OCI-M1 (cell line): ENCODE data around the gene TPCN1.
A peak's percentile ranks its signal among the peaks of the same experiment; 100 is the strongest.

Source experiments
- DNase-seq: peaks from one replicate; lab custom pipeline; 2025; lab: John Stamatoyannopoulos, UW

TPCN1 gene

GRCh38 chr12:113305281-113305856, 84.1 kb downstream of the TPCN1 start:
- no peak for DNase-seq

GRCh38 chr12:113306382-113306781, 85.1 kb downstream of the TPCN1 start:
- DNase-seq, result no peak

GRCh38 chr12:113310489-113310888, 89.2 kb downstream of the TPCN1 start:
- DNase-seq, result peak; percentile 48

GRCh38 chr12:113314121-113314529, 92.9 kb downstream of the TPCN1 start:
- no peak for DNase-seq

GRCh38 chr12:113315358-113315757, 94.1 kb downstream of the TPCN1 start:
- DNase-seq, result no peak

GRCh38 chr12:113316155-113316554, 94.9 kb downstream of the TPCN1 start:
- no peak for DNase-seq

- DNase-seq, result no peak
These were observed 95.9 kb downstream of the TPCN1 start for GRCh38 chr12:113317122-113317521.

GRCh38 chr12:113318046-113318656, 96.9 kb downstream of the TPCN1 start:
- no peak for DNase-seq

- DNase-seq, result no peak
These were observed 97.8 kb downstream of the TPCN1 start for GRCh38 chr12:113318900-113319628.

- DNase-seq, result no peak
These were observed 99.1 kb downstream of the TPCN1 start for GRCh38 chr12:113320401-113320800.

GRCh38 chr12:113322343-113322742, 101.1 kb downstream of the TPCN1 start:
- DNase-seq, result peak; percentile 23

- DNase-seq, result no peak
These were observed 104.7 kb downstream of the TPCN1 start for GRCh38 chr12:113325916-113326315.

- DNase-seq, result no peak
These were observed 105.6 kb downstream of the TPCN1 start for GRCh38 chr12:113326775-113327395.

- no peak for DNase-seq
These were observed 107.2 kb downstream of the TPCN1 start for GRCh38 chr12:113328368-113328889.

- no peak for DNase-seq
These were observed 107.9 kb downstream of the TPCN1 start for GRCh38 chr12:113329022-113329790.

GRCh38 chr12:113329791-113330417, 108.6 kb downstream of the TPCN1 start:
- no peak for DNase-seq

- DNase-seq, result no peak
These were observed 109.2 kb downstream of the TPCN1 start for GRCh38 chr12:113330505-113330904.

GRCh38 chr12:113332688-113333417, 111.6 kb downstream of the TPCN1 start:
- no peak for DNase-seq

GRCh38 chr12:113333418-113333750, 112.1 kb downstream of the TPCN1 start:
- DNase-seq, result no peak

GRCh38 chr12:113333877-113334785, 112.9 kb downstream of the TPCN1 start:
- DNase-seq, result peak; percentile 46
